SKM-1 treated with dmso at 0.1 percent for 144 hours (cell line): Measurements from ENCODE around the gene CDC123.
"Not testable (repeated sequence)": the region's sequence is repeated elsewhere in the genome, so short reads cannot be mapped to it uniquely, and the experiment has no call there.

Experiments used
- DNase-seq: peaks from one replicate; lab custom pipeline; 2025; ENCODE audit not compliant: unreplicated experiment; lab: John Stamatoyannopoulos, UW

The CDC123 gene

GRCh38 chr10:12195603-12196506 is at the start of gene CDC123, which contains the start of gene NUDT5:
CDC123 (plus strand) TSS chr10:12196188; CDS start chr10:12196246, 58 bp downstream.
NUDT5 (minus strand) TSS chr10:12195891; CDS start chr10:12186291, 9,600 bp downstream.
- DNase-seq, result peak; percentile 71

DNA sequence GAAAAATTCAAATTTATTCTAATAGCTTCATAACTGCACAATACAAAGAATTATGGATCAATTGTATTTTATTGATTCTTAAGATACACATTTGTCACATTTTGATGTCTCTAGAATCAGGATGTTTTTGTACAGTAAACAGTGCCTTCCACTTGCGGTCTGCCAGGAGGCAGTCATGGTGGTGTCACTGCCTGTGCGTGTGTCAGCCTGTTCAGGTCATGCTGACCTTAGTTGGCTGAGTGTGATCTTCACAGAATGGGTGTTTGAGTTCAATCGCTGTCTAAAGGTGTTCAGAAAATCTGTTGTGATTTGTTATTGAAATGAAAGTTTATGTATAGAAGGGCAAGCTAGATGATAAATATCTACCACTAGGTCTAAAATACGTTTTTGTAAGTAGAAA is 45.8 kb upstream of the CDC123 start:
- no peak for DNase-seq

GRCh38 chr10:12154516-12154915 is 41.5 kb upstream of the CDC123 start:
- DNase-seq, result no peak

- no peak for DNase-seq
Observed at GRCh38 chr10:12156367-12157123, 39.4 kb upstream of the CDC123 start.

GRCh38 chr10:12158111-12158510 is 37.9 kb upstream of the CDC123 start:
- no peak for DNase-seq

- no peak for DNase-seq
Observed at GRCh38 chr10:12160664-12161063, 35.3 kb upstream of the CDC123 start.

DNA sequence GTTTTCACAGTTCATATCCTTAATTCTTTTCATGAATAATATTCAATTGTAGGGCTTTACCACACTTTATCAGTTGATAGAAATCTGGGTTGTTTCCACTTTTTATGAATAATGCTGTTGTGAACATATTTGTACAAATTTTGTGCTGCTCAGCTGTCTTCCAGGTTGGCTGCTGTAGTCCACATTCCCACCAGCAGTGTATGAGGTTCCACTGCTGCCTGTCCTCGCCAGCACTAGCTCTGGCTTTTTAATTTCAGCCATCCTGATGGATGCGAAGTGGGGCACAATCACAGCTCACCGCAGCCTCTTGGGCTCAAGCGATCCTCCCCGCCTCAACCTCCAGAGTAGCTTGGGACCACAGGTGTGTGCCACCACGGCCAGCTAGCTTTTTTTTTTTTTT is 33.1 kb upstream of the CDC123 start:
- no peak for DNase-seq

- no peak for DNase-seq
Observed at GRCh38 chr10:12164085-12164484, 31.9 kb upstream of the CDC123 start.

GRCh38 chr10:12165036-12165435 is 31.0 kb upstream of the CDC123 start:
- no peak for DNase-seq

DNA sequence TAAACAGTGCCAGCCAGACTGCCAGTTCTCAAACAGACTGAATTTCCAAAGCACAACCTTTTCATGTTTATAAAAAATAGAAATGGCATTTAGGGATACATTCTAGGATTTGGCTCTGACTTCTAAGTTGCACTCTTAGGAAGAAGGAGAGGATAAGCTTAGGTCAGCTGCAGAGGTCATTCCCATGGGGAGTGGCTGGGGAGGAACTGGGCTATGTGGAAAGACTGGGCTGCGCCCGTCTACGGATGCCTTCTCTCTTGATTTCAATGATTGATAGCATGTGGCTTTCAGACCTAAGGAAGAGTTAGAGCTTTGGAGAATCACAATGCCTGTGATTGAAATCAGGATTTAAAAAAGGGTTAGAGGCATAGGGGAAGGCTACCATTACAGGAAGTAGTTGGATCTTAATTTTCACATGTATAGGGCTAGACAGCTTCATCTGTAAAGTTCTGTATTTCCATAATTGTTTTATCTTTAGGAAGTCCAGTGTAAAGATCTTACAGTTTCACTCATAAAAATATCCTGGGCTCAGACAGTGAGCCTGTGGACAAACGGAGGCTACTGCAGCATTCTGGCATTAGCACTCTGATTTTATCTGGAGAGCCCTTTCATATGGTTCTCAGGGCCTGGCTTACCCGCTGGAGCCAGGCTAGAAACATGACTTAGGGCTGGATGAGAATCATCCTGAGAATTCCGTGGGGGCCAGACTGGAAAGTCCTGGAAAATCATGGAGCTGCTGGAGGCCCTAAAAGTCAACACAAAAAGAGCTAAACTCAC is 29.8 kb upstream of the CDC123 start:
- DNase-seq, result no peak

DNA sequence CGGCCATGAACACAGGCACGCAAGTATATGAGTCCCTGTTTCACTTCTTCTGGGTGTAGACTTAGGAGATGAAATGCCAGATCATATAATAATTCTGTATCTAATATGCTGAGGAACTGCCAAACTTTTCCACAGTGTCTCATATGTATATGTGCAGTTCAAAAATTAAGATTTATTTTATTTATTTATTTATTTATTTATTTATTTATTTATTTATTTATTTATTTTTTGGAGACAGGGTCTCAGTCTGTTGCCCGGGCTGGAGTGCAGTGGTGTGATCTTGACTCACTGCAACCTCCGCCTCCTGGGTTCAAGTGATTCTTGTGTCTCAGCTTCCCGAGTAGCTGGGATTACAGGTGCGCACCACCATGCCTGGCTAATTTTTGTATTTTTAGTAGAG is 24.5 kb upstream of the CDC123 start:
- DNase-seq, result not testable (repeated sequence)

- DNase-seq, result no peak
Observed at GRCh38 chr10:12177642-12178041, 18.3 kb upstream of the CDC123 start.

DNA sequence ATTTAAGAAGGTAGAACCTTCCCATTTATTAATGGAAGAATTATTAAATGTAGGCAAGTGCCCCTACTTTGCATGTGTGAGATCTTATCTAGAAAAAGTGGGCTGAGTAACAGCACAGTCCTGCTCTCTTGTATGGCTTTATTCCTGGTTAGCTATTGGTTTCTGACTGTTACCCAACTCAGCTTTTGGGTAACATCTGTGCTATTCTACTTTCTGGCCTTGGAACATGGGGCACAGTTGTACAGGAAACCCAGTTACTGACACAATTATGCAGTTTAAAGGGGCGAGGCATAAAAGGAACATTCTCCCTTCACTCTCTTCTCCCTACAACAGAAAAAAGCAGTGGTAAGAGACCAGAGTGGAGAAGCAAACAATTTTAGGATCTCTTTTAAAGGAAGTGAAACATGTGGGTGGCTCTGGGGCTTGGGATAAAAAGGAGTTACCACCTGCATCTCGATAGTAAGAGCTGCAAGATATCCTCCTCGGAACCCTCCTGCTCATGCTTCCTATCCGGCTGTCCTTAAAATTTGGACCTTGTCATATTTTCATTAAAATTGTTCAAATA is 16.3 kb upstream of the CDC123 start:
- DNase-seq, result peak; percentile 22

GRCh38 chr10:12180221-12180974 is 15.6 kb upstream of the CDC123 start:
- DNase-seq, result no peak

- peak; percentile 82 for DNase-seq
Observed at GRCh38 chr10:12181065-12181775, 14.8 kb upstream of the CDC123 start.

- no peak for DNase-seq
Observed at GRCh38 chr10:12184165-12184564, 11.8 kb upstream of the CDC123 start.

- DNase-seq, result no peak
Observed at GRCh38 chr10:12186323-12186722, 9.7 kb upstream of the CDC123 start.

DNA sequence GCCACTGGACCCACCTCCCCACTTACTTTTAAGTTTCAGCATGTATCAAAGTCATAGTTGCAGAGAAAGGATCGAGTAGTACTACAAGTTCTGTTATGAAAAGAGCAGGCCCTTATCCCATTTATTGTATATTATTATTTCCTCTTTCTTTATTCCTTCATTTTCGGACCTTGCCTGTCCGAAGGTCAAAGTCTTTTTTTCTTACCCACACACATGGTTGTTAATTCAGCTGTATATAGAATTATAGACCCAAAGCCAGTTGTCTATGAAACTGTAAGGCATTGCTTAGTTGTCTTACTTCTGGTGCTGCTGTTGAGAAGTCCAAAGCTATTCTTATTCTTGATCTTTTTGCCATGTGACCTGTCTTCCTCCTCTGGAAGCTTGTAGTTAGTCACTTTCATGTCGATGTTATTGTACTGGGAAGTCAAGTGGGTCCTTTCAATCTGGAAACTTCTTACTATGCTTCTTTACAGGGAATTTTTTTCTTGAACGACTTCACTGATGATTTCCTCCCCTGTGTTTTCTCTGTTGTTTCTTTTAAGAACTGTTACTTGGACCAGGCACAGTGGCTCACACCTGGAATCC is 8.6 kb upstream of the CDC123 start:
- no peak for DNase-seq

DNA sequence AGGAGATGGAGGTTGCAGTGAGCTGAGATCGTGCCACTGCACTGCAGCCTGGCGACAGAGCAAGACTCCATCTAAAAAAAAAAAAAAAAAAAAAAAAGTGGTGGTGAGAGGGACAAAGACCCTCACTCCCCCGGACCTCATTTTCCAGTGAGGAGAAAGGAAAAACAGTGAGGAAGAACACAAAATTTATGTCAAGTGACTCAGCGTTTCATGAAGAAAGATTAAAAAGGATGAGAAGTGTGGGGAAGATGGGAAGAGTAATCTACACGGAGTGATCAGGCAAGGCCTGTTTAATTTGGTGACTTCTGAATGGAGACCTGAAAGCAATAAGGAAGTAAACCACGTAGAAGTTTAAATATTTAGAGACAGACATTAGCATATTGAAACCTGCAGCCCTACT is 7.3 kb upstream of the CDC123 start:
- DNase-seq, result no peak
